BE2C (cell line): ENCODE results near the gene PNPLA7.

Source experiments
- DNase-seq: peaks from one replicate; pipeline ENCODE4 v3.0.0-alpha.2; 2020
- H3K27me3 ChIP-seq: fragments of 250-450 bp; sonication (Bioruptor Pico); 2 replicates; pipeline ENCODE4 v1.5.1; 2020; ENCODE audit warnings: mild to moderate bottlenecking
- H3K36me3 ChIP-seq: fragments of 250-450 bp; sonication (Bioruptor Pico); 2 replicates; pipeline ENCODE4 v1.5.1; 2020; ENCODE audit warnings: mild to moderate bottlenecking
- H3K4me1 ChIP-seq: fragments of 250-450 bp; sonication (Bioruptor Pico); 2 replicates; pipeline ENCODE4 v1.5.1; 2020
- H3K4me3 ChIP-seq: 2 replicates; pipeline ENCODE4 v1.5.1; 2011; ENCODE audit warnings: low read depth, low read length
- H3K9me3 ChIP-seq: fragments of 250-450 bp; sonication (Bioruptor Pico); 2 replicates; pipeline ENCODE4 v1.5.1; 2020
- CTCF ChIP-seq: IDR thresholded peaks from 2 replicates; pipeline ENCODE4 v1.5.1; 2012; ENCODE audit warnings: mild to moderate bottlenecking, low read depth, low read length

PNPLA7 gene

GRCh38 chr9:137547687-137548543, 2.3 kb downstream of the PNPLA7 start:
- Histone ChIP-seq H3K4me3 (no peak overlapping the region), H3K36me3 (peaks cover 4% of the 10 kb centered on the region), H3K27me3 (no peaks in the 10 kb centered on the region), H3K9me3 (no peaks in the 10 kb centered on the region), H3K4me1 (peaks cover 6% of the 10 kb centered on the region)
- no peak for DNase-seq
- no peak for TF ChIP-seq CTCF

- H3K9me3 ChIP-seq = no peaks in the 10 kb centered on the region
These were observed 5.1 kb downstream of the PNPLA7 start for GRCh38 chr9:137545123-137545522.

GRCh38 chr9:137544176-137544760, 5.9 kb downstream of the PNPLA7 start:
- no peaks in the 10 kb centered on the region; the same call in 1 of the 2 replicates for H3K4me1 ChIP-seq
- H3K4me3 ChIP-seq = no peak overlapping the region
- no peaks in the 10 kb centered on the region for H3K36me3 ChIP-seq
- no peak for DNase-seq
- H3K27me3 ChIP-seq = no peaks in the 10 kb centered on the region
- H3K9me3 ChIP-seq = no peaks in the 10 kb centered on the region
- no peak for TF ChIP-seq CTCF

More at GRCh38 chr9:137545123-137545522, 5.1 kb downstream of the PNPLA7 start:
- no peaks in the 10 kb centered on the region for H3K27me3 ChIP-seq
- H3K36me3 ChIP-seq = no peaks in the 10 kb centered on the region
- no peak for TF ChIP-seq CTCF
- H3K4me1 ChIP-seq = peaks cover 4% of the 10 kb centered on the region
- H3K4me3 ChIP-seq = no peak overlapping the region
- no peak for DNase-seq

- Histone ChIP-seq H3K27me3 (no peaks in the 10 kb centered on the region), H3K9me3 (no peaks in the 10 kb centered on the region), H3K4me1 (no peaks in the 10 kb centered on the region; the same call in 1 of the 2 replicates), H3K4me3 (no peak overlapping the region), H3K36me3 (no peaks in the 10 kb centered on the region)
- no peak for DNase-seq
- no peak for TF ChIP-seq CTCF
These were observed 6.8 kb downstream of the PNPLA7 start for GRCh38 chr9:137543237-137543963.

GRCh38 chr9:137542486-137542885, 7.7 kb downstream of the PNPLA7 start:
- no peak for DNase-seq
- Histone ChIP-seq H3K4me3 (no peak overlapping the region), H3K36me3 (no peaks in the 10 kb centered on the region), H3K27me3 (no peaks in the 10 kb centered on the region), H3K4me1 (no peaks in the 10 kb centered on the region; the same call in 1 of the 2 replicates), H3K9me3 (no peaks in the 10 kb centered on the region)
- TF ChIP-seq CTCF = no peak
